ENCODE results near the gene TTC7B. TPM values are rescaled to one million over a fixed set of nuclear protein-coding genes. Genes with fewer than 3 reads are reported as not detected.

The TTC7B gene
- total and polyA plus RNA-seq, 2 of the 8 experiments (the other 6 are each of a cell fraction or from before 2014, with no cell fraction given): 23.7 to 34.0 TPM

DNA sequence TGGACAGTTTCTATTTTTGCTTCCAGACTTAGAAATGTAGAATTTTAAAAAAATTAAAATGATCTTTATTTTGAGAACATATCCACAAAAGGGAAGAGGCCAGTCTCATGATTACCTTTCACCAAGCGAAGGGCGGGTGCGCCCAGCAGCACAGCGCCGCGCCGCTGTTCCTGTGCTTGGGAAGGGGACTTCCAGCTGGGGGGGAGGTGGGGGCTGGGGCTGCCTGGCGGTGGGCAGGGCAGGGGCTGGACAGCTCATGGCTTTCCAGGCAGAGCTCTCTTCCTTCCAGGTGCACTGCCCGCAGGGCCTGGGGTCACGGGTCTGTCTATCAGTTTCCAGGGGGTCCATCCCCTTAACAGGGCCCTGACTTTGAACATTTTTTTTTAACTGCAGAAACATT lies 199.9 kb downstream of the TTC7B start:
- Histone ChIP-seq H2BK120ac (replicated peaks; ENCODE audit: low read depth, low read length) (no peak overlapping the region), H2BK12ac (ENCODE audit: low read depth, low read length) (no peak overlapping the region), H3K4ac (replicated peaks; ENCODE audit: insufficient read length, low read depth, low read length) (no peak overlapping the region), H3K4me1 (replicated peaks in 1 of 4; ENCODE audit: control insufficient read depth in 3 of 4, insufficient read depth in 4 of 4, low read length in 3 of 4) (peaks cover 4 to 15% (median 10%) of the 10 kb centered on the region in 4 experiments; a peak in 5 of 7 replicates), H2AFZ (ENCODE audit: low read length) (no peak overlapping the region), H3K27ac (ENCODE audit: low read depth, low read length) (no peak overlapping the region), H3K18ac (ENCODE audit: extremely low read depth, low read length) (no peak overlapping the region; the same call in 1 of the 2 replicates), H4K8ac (ENCODE audit: extremely low read depth, insufficient read depth, low read length) (peak overlapping the region; percentile 6; the same call in 1 of the 2 replicates), H3K9ac (replicated peaks in 1 of 4; ENCODE audit: extremely low read depth in 1 of 4, low read depth in 3 of 4, low read length in 3 of 4) (no peak overlapping the region), H3K9me3 (ENCODE audit: insufficient read depth in 2 of 2, low read depth in 1 of 2, low read length in 1 of 2) (no peaks in the 10 kb centered on the region), H4K5ac (ENCODE audit: insufficient read length, low read depth, low read length) (no peak overlapping the region), H3K36me3 (ENCODE audit: control insufficient read depth in 2 of 4, insufficient read depth in 4 of 4, low read length in 3 of 4) (no peaks in the 10 kb centered on the region), H3K14ac (ENCODE audit: insufficient read length) (no peak overlapping the region), H3K23ac (ENCODE audit: insufficient read length) (no peak overlapping the region), H3K27me3 (replicated peaks in 1 of 4; ENCODE audit: control insufficient read depth in 3 of 4, extremely low read depth in 1 of 4, insufficient read depth in 3 of 4, low read length in 3 of 4) (no peaks in the 10 kb centered on the region; a peak in 1 of 7 replicates), H4K91ac (replicated peaks; ENCODE audit: insufficient read length, low read length) (no peak overlapping the region), H2BK20ac (ENCODE audit: low read length) (no peak overlapping the region), H2BK5ac (ENCODE audit: low read depth, low read length) (no peak overlapping the region), H3K4me2 (ENCODE audit: insufficient read depth in 1 of 2, low read depth in 2 of 2, low read length in 2 of 2) (no peak overlapping the region), H2BK15ac (ENCODE audit: low read length) (no peak overlapping the region), H3K79me1 (ENCODE audit: low read depth, low read length) (no peaks in the 10 kb centered on the region), H3K23me2 (ENCODE audit: low read depth, low read length) (no peaks in the 10 kb centered on the region), H3K56ac (replicated peaks; ENCODE audit: insufficient read length, low read depth, low read length) (no peak overlapping the region), H3K4me3 (ENCODE audit: extremely low read depth in 1 of 4, insufficient read depth in 2 of 4, low read depth in 3 of 4, low read length in 4 of 4) (no peak overlapping the region), H2AK5ac (ENCODE audit: low read depth, low read length) (no peak overlapping the region), H3K79me2 (ENCODE audit: control insufficient read depth in 1 of 2, insufficient read depth in 2 of 2, low read length in 2 of 2) (no peaks in the 10 kb centered on the region), H4K20me1 (replicated peaks in 1 of 2; ENCODE audit: control insufficient read depth in 1 of 2, insufficient read depth in 2 of 2, low read length in 2 of 2) (no peaks in the 10 kb centered on the region)
- ChIA-PET CTCF (ENCODE audit: partially characterized antibody) (interaction anchor here (0.7 to 1.1 kb wide), 3 partner anchors 60 to 98 kb away, joined by 3 to 4 read pairs (median 3); no protein-coding TSS in a partner anchor), POLR2A (ENCODE audit: partially characterized antibody) (interaction anchor here (1.0 kb wide), 1 partner anchor 22 kb away, joined by 3 read pairs; no protein-coding TSS in a partner anchor)
- FAIRE-seq (no peak), DNase-seq (ENCODE audit: low read depth in 1 of 2, low spot score in 2 of 2) (no peak)
- TF ChIP-seq SAP30 (IDR thresholded peaks at IDR 0.05; ENCODE audit: insufficient read depth, insufficient replicate concordance, low read length) (no peak), SP4 (IDR thresholded peaks at IDR 0.05; ENCODE audit: low read length) (no peak), RFX5 (IDR thresholded peaks at IDR 0.05; ENCODE audit: borderline replicate concordance, low read depth, low read length) (no peak), ASH2L (IDR thresholded peaks at IDR 0.05; ENCODE audit: low read length) (no peak), CHD1 (IDR thresholded peaks at IDR 0.05; ENCODE audit: low read depth, low read length) (no peak), TEAD4 (IDR thresholded peaks at IDR 0.05; ENCODE audit: low read depth, low read length) (no peak), RXRA (IDR thresholded peaks at IDR 0.05; ENCODE audit: insufficient read depth, low read depth, low read length) (no peak), GTF2F1 (IDR thresholded peaks at IDR 0.05; ENCODE audit: borderline replicate concordance, low read depth, low read length) (no peak)
- TF ChIP-seq, protein P1, sequence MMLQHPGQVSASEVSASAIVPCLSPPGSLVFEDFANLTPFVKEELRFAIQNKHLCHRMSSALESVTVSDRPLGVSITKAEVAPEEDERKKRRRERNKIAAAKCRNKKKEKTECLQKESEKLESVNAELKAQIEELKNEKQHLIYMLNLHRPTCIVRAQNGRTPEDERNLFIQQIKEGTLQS (IDR thresholded peaks at IDR 0.05; ENCODE audit: insufficient read depth, low read depth, low read length): no peak
- WGBS, 2 experiments (ENCODE audit: extremely low coverage in 1 of 2, insufficient coverage in 1 of 2, insufficient read length in 1 of 2, insufficient replicate concordance in 2 of 2, low coverage in 1 of 2, low lambda C conversion rate in 2 of 2, missing lambda C conversion rate in 1 of 2): 59% methylated on average over 9 of the region's 10 CpGs; no CpG with 5 or more reads in 1 of the 2 experiments
